ENCODE results near the gene CTCF.

Gene CTCF

GRCh38 chr16:67605641-67606040 is 43.3 kb downstream of the CTCF start:
- no peak for DNase-seq

- DNase-seq = no peak
These were observed 44.3 kb downstream of the CTCF start for GRCh38 chr16:67606632-67607031.

GRCh38 chr16:67608364-67608763 is 46.0 kb downstream of the CTCF start:
- DNase-seq = no peak

- no peak for DNase-seq
These were observed 51.5 kb downstream of the CTCF start for GRCh38 chr16:67613808-67614207.

GRCh38 chr16:67628216-67628615 is 65.9 kb downstream of the CTCF start:
- DNase-seq = no peak

GRCh38 chr16:67632415-67633172 is 70.3 kb downstream of the CTCF start:
- DNase-seq = no peak

GRCh38 chr16:67636713-67637112 is 74.4 kb downstream of the CTCF start:
- no peak for DNase-seq

- no peak for DNase-seq
These were observed 75.3 kb downstream of the CTCF start for GRCh38 chr16:67637625-67638024.

- no peak for DNase-seq
These were observed 79.7 kb downstream of the CTCF start for GRCh38 chr16:67641779-67642708.

- no peak for DNase-seq
These were observed 81.7 kb downstream of the CTCF start for GRCh38 chr16:67644038-67644437.

GRCh38 chr16:67645397-67646121 is 83.2 kb downstream of the CTCF start:
- DNase-seq = peak; percentile 29

- DNase-seq = no peak
These were observed 84.9 kb downstream of the CTCF start for GRCh38 chr16:67647111-67647651.

GRCh38 chr16:67647681-67648080 is 85.4 kb downstream of the CTCF start:
- DNase-seq = no peak

- DNase-seq = no peak
These were observed 85.9 kb downstream of the CTCF start for GRCh38 chr16:67648088-67648763.

GRCh38 chr16:67648764-67649407 is 86.6 kb downstream of the CTCF start:
- no peak for DNase-seq

GRCh38 chr16:67649494-67649931 is 87.2 kb downstream of the CTCF start:
- no peak for DNase-seq

- DNase-seq = no peak
These were observed 87.7 kb downstream of the CTCF start for GRCh38 chr16:67650023-67650422.

- no peak for DNase-seq
These were observed 88.7 kb downstream of the CTCF start for GRCh38 chr16:67651039-67651438.

GRCh38 chr16:67651847-67652246 is 89.5 kb downstream of the CTCF start:
- DNase-seq = no peak

- DNase-seq = peak; percentile 67
These were observed 90.3 kb downstream of the CTCF start for GRCh38 chr16:67652578-67653127.

- peak; percentile 72 for DNase-seq
These were observed 90.9 kb downstream of the CTCF start for GRCh38 chr16:67653128-67653788.
